ENCODE data around the gene MIA3.

DNA sequence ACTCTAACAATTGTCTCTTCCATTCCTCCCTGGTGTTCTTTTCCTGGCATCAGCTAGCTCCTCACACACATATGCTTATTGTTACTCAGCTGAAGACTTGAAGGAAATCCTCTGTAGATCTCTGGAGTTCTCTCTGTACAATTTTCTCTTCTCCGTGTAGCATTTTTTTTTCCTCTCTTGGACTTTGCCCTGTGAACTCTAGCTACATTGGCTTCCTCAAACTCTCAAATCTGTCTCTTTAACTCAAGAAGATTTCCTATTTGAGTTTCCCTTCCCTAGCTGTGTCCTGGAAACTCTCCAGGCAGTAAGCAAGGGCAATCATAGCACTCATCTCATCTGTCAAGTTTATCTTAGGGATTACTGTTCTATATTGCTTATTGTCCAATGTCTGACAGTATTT lies 4.3 kb upstream of the MIA3 start:
- no peak for TF ChIP-seq POLR2AphosphoS5 (IDR thresholded peaks at IDR 0.05)
- TF ChIP-seq, protein P1, sequence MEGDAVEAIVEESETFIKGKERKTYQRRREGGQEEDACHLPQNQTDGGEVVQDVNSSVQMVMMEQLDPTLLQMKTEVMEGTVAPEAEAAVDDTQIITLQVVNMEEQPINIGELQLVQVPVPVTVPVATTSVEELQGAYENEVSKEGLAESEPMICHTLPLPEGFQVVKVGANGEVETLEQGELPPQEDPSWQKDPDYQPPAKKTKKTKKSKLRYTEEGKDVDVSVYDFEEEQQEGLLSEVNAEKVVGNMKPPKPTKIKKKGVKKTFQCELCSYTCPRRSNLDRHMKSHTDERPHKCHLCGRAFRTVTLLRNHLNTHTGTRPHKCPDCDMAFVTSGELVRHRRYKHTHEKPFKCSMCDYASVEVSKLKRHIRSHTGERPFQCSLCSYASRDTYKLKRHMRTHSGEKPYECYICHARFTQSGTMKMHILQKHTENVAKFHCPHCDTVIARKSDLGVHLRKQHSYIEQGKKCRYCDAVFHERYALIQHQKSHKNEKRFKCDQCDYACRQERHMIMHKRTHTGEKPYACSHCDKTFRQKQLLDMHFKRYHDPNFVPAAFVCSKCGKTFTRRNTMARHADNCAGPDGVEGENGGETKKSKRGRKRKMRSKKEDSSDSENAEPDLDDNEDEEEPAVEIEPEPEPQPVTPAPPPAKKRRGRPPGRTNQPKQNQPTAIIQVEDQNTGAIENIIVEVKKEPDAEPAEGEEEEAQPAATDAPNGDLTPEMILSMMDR (IDR thresholded peaks at IDR 0.05) = no peak
- no peak for TF ChIP-seq POLR2A (IDR thresholded peaks at IDR 0.05)
- TF ChIP-seq EP300 (IDR thresholded peaks at IDR 0.05) = no peak
